ENCODE results near the gene SAMD4A.

SAMD4A gene

GRCh38 chr14:54763761-54764160, 196.8 kb downstream of the SAMD4A start:
- H3K27ac ChIP-seq: no peak overlapping the region
- TF ChIP-seq CTCF (conservative IDR thresholded peaks at IDR 0.05): no peak

- TF ChIP-seq CTCF (conservative IDR thresholded peaks at IDR 0.05): no peak
- no peak overlapping the region for H3K27ac ChIP-seq
These were observed 199.6 kb downstream of the SAMD4A start for GRCh38 chr14:54766276-54767138.

- no peak for TF ChIP-seq CTCF (conservative IDR thresholded peaks at IDR 0.05)
- H3K27ac ChIP-seq: no peak overlapping the region
These were observed 200.2 kb downstream of the SAMD4A start for GRCh38 chr14:54767139-54767431.

- no peak for TF ChIP-seq CTCF (conservative IDR thresholded peaks at IDR 0.05)
- no peak overlapping the region for H3K27ac ChIP-seq
These were observed 200.5 kb downstream of the SAMD4A start for GRCh38 chr14:54767450-54767849.

GRCh38 chr14:54768501-54769129, 201.7 kb downstream of the SAMD4A start:
- no peak overlapping the region for H3K27ac ChIP-seq
- TF ChIP-seq CTCF (conservative IDR thresholded peaks at IDR 0.05): no peak

DNA sequence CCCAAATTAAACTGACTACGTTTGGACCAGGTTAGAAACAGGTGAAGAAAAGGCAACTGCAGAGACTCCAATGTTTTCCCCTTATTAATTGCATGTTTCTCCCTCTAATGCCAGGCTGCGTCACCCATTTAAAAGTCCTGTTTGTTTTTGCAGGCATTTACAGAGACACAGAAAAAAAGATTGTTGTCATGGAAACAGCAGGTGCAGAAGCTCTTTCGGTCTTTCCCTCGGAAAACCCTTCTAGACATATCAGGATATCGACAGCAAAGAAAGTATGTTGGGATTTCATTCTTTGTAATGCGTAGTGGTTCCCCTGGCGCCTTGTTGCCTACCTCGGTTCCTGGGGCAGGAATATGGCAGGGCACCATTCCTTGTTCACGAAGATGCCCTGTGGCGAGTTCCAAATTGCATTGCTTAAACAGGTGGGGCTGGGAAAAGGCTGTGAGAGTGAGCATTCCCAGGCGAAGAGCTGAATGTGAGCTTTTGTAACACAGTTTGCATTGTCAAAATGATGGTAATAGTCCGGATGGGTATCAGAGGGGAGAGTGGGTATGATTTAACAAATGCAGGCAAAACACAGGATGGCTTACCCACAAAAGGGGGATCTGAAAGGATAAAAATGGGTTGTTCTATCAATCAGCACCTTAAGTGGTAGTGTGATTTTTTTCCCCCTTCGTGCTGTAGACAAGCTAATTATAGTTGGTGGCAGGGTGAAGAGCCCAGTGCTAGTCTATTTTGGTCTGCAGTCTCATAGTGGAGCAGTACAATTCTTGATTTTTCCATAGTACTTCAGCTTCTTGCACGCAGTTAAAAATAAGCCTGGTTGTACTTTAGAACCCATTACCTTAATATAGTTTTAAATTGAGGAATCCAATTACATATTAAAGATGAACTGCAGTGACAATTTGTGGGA, 203.3 kb downstream of the SAMD4A start:
- H3K27ac ChIP-seq: no peak overlapping the region

More for the DNA sequence above, 203.3 kb downstream of the SAMD4A start:
- TF ChIP-seq CTCF (conservative IDR thresholded peaks at IDR 0.05): no peak

All from VCaP (cell line).